Endothelial cell of coronary artery (primary cell): Measurements from ENCODE around the gene KCNC4. TPM values are rescaled to one million over a fixed set of nuclear protein-coding genes. Genes with fewer than 3 reads are reported as not detected.

Source experiments
- total RNA-seq: library from RNA; depleted of rRNA; stranded (reverse); fragments of >200 nt; gene quantifications from 2 replicates; pipeline ENCODE4 v1.2.3, GENCODE V29; 2014

Gene KCNC4
- 4.9 and 5.1 TPM in 2 replicates for total RNA-seq

DNA sequence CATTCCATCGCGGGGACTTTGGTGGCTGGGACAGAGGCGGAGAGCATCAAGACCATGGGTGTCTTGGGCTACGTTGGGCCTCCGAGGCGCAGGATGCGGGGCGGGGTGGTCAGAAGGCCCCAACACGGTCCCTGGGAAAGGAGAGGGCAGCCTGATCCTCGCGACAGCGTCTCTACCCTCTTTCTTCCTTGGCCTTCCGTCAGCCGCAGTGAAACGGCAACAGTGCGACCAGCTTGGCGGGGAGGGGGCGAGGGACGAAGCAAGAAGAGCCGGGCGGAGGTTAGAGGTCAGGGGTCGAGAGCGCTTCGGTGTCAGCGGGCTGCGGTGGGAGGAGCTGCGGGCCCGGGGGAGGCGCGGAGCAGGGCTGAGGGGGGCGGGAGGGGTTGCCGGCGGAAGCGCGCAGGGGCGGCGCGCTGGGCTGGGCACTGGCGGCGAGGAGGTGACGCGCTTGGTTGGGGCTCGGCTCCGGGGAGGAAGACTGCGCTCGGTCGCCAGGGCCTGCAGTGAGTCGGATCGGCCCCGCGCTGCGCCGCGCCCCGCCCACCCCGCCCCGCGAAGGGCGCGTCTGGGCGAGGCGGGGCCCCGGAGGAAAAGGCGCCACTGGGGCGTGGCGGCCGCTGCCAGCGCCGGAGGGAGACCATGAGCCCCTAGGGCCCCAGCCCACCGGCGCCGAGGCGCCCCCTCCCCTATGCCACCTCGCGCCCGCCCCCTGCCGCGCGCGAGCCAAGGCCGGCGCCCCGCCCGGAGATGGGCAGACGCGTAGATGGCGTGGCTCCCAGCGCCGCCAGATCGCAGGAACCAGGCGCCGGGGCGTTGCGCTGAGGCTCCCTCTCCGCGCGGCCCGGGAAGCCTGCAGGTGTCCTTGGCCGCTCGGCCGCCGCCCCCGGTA lies at the start of gene KCNC4:
KCNC4 (plus strand) TSS at position 600 of the 889 bp plus-strand sequence. CDS start 1,186 bp downstream, outside the sequence.

Other genes starting within 250 kb of the KCNC4 start
- 39.0 and 65.7 TPM in 2 replicates for gene AHCYL1, start 225.5 kb upstream of the KCNC4 start, total RNA-seq
- gene STRIP1, start 175.7 kb upstream of the KCNC4 start, total RNA-seq = 43.5 and 51.4 TPM in 2 replicates
- not detected in 2 replicates for gene ALX3, start 139.6 kb upstream of the KCNC4 start, total RNA-seq
- not detected in 2 replicates for gene UBL4B, start 97.9 kb upstream of the KCNC4 start, total RNA-seq
- 0.27 TPM in 1 of 2 replicates, not detected in the other for gene SLC6A17, start 59.8 kb upstream of the KCNC4 start, total RNA-seq
- gene RBM15, start 129.1 kb downstream of the KCNC4 start, total RNA-seq = 32.0 and 38.4 TPM in 2 replicates
- gene SLC16A4, start 180.7 kb downstream of the KCNC4 start, total RNA-seq = 3.7 and 6.0 TPM in 2 replicates
- 64.6 and 88.3 TPM in 2 replicates for gene LAMTOR5, start 197.4 kb downstream of the KCNC4 start, total RNA-seq
- gene PROK1, start 240.8 kb downstream of the KCNC4 start, total RNA-seq = not detected in 2 replicates